ENCODE results near the gene ALAS1.

Gene ALAS1

GRCh38 chr3:52202384-52203077 lies 4.6 kb downstream of the ALAS1 start:
- no peak for DNase-seq

- no peak for DNase-seq
Measured at GRCh38 chr3:52203701-52204100, 5.7 kb downstream of the ALAS1 start.

GRCh38 chr3:52204337-52205073 lies 6.5 kb downstream of the ALAS1 start:
- no peak for DNase-seq

GRCh38 chr3:52205727-52206372 lies 7.9 kb downstream of the ALAS1 start:
- DNase-seq = no peak

GRCh38 chr3:52208556-52208955 lies 10.6 kb downstream of the ALAS1 start:
- DNase-seq = no peak

GRCh38 chr3:52210037-52210436 lies 12.1 kb downstream of the ALAS1 start:
- DNase-seq = no peak

GRCh38 chr3:52210550-52211046 lies 12.6 kb downstream of the ALAS1 start:
- no peak for DNase-seq

GRCh38 chr3:52211268-52211891 lies 13.4 kb downstream of the ALAS1 start:
- no peak for DNase-seq

GRCh38 chr3:52213005-52213404 lies 15.0 kb downstream of the ALAS1 start:
- DNase-seq = no peak

- no peak for DNase-seq
Measured at GRCh38 chr3:52213901-52214300, 15.9 kb downstream of the ALAS1 start.

GRCh38 chr3:52215351-52215750 lies 17.4 kb downstream of the ALAS1 start:
- DNase-seq = no peak

GRCh38 chr3:52216585-52217408 lies 18.8 kb downstream of the ALAS1 start:
- DNase-seq = no peak

GRCh38 chr3:52217409-52217805 lies 19.4 kb downstream of the ALAS1 start:
- no peak for DNase-seq

- no peak for DNase-seq
Measured at GRCh38 chr3:52218026-52218425, 20.1 kb downstream of the ALAS1 start.

GRCh38 chr3:52218454-52218853 lies 20.5 kb downstream of the ALAS1 start:
- no peak for DNase-seq

- DNase-seq = no peak
Measured at GRCh38 chr3:52218937-52219650, 21.1 kb downstream of the ALAS1 start.

GRCh38 chr3:52220380-52221026 lies 22.5 kb downstream of the ALAS1 start:
- DNase-seq = peak; percentile 51

- DNase-seq = no peak
Measured at GRCh38 chr3:52221141-52221562, 23.2 kb downstream of the ALAS1 start.

GRCh38 chr3:52221563-52222318 lies 23.8 kb downstream of the ALAS1 start:
- DNase-seq = no peak
